Measurements from ENCODE around the gene RYR3.
A peak's percentile ranks its signal among the peaks of the same experiment; 100 is the strongest.

The RYR3 gene

DNA sequence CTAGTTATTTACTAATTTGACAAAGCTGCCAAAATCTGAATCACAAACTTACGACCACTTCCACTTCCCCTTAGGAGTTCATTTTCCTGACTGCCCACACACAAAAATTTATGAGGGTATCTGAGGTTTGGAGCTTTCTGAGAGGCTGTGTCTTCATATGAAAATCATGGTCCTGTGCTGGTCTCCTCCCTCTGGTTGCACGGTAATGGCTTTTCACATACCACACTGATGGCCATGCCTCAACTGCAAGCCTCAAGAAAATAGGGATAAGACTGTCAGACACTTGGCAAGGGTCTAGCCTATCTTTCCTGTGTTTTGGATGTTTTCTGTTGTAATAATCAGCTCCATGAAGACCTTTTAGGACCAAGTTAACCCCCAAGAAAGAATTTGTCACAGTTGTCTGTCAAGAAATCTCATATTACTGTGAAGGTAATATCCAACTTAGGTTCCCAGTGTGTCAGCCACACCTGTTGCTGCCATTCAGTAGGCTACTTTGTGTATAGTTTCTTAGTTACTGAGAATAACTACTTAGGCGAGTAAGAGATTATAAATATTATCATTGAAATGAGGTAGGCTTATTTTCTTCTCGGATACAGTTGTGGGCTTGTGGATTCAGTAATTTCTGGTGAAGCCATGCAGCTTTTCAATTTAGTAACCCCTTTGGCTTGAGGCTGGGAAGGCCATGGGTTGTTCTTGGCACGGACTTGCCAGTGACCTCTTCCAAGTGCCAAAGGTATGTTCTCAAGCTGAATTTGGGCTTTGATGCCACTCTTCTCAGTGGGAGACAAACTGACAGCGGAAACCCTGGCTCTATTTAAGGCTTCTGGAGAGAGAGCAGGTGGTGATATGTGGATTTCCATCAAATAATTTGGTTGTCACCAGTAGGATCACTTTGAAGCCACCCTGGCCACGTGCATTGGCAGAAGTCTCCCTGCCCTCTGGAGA is 101.1 kb downstream of the RYR3 start:
- no peaks in the 10 kb centered on the region for H4K20me1 ChIP-seq
- no peak overlapping the region for H3K4me3 ChIP-seq
- H3K27me3 ChIP-seq: no peaks in the 10 kb centered on the region
- no peak overlapping the region for H3K27ac ChIP-seq
- no peak overlapping the region for H3K4me2 ChIP-seq
- no peak overlapping the region for H3K9ac ChIP-seq
- H3K4me1 ChIP-seq: peaks cover 0 to 6% (median 0%) of the 10 kb centered on the region in 10 experiments; a peak in 4 of 20 replicates
- TF ChIP-seq Cebpa-rat (IDR thresholded peaks at IDR 0.05): no peak
- peaks cover 0 to 13% (median 9%) of the 10 kb centered on the region in 11 experiments; a peak in 12 of 22 replicates for H3K9me3 ChIP-seq (replicated peaks in 1 of 11)
- no peaks in the 10 kb centered on the region for H3K36me3 ChIP-seq

- Histone ChIP-seq H3K4me3 (no peak overlapping the region), H3K9me3 (replicated peaks in 1 of 11) (peaks cover 0 to 10% (median 0%) of the 10 kb centered on the region in 11 experiments; a peak in 4 of 22 replicates), H4K20me1 (no peaks in the 10 kb centered on the region), H3K4me2 (no peak overlapping the region), H3K27ac (no peak overlapping the region), H3K4me1 (no peaks in the 10 kb centered on the region), H3K9ac (no peak overlapping the region), H3K36me3 (no peaks in the 10 kb centered on the region), H3K27me3 (no peaks in the 10 kb centered on the region)
- no peak for TF ChIP-seq Cebpa-rat (IDR thresholded peaks at IDR 0.05)
Observed at GRCh38 chr15:33419701-33420100, 108.9 kb downstream of the RYR3 start.

DNA sequence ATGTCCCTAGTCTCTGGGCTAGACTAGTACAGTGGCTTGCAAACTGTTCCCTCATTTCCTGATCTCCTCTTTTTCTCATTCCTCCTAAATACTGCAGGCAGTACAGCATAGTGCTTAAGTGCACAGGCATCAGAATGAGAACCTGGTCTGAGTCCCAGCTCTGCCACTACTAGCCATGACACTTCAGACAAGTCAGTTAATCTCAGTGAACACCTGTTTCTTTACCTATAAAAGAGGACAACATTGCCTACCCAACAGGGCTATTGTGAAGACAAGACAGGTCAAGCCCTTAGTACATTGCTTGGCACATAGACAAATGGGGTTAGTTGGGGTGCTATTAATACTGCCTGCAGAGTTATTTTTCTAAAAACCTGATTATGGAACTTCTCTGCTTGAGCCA is 113.3 kb downstream of the RYR3 start:
- Histone ChIP-seq H3K36me3 (no peaks in the 10 kb centered on the region), H3K27me3 (no peaks in the 10 kb centered on the region), H4K20me1 (no peaks in the 10 kb centered on the region), H3K27ac (no peak overlapping the region), H3K9me3 (replicated peaks in 1 of 11) (peaks cover 0 to 6% (median 0%) of the 10 kb centered on the region in 11 experiments; a peak in 2 of 22 replicates), H3K4me2 (no peak overlapping the region), H3K4me1 (no peaks in the 10 kb centered on the region), H3K4me3 (no peak overlapping the region), H3K9ac (no peak overlapping the region)
- TF ChIP-seq Cebpa-rat (IDR thresholded peaks at IDR 0.05): no peak

DNA sequence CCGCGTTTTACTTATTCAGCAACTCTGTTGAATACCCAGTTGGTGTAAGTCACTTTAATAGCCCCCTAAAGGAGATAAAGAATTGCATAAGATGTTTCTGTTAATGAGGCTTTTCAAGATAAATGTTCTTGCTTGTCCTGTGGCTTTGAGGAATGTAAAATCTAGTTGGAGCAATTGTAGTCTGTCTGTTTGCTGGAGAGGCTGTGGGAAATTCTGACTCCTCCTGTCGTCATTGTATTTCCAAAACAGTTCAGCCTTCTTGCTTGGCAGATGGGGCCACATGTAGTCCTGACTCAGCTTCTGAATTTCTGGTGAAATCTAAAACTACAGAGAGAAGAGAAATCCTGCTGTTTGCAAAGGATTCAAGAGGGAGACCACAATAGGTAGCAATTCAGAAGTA is 114.4 kb downstream of the RYR3 start:
- Histone ChIP-seq H3K27ac (no peak overlapping the region), H3K4me2 (no peak overlapping the region), H4K20me1 (no peaks in the 10 kb centered on the region)

GRCh38 chr15:33430577-33430976 is 119.8 kb downstream of the RYR3 start:
- Histone ChIP-seq H3K4me3 (no peak overlapping the region), H3K36me3 (no peaks in the 10 kb centered on the region), H3K9ac (no peak overlapping the region), H4K20me1 (no peaks in the 10 kb centered on the region), H3K27ac (no peak overlapping the region), H3K9me3 (replicated peaks in 1 of 11) (peaks cover 0 to 7% (median 0%) of the 10 kb centered on the region in 11 experiments; a peak in 6 of 22 replicates), H3K27me3 (no peaks in the 10 kb centered on the region), H3K4me1 (no peaks in the 10 kb centered on the region), H3K4me2 (no peak overlapping the region)
- TF ChIP-seq Cebpa-rat (IDR thresholded peaks at IDR 0.05): no peak

More for the DNA sequence above, 114.4 kb downstream of the RYR3 start:
- Histone ChIP-seq H3K9ac (no peak overlapping the region), H3K36me3 (no peaks in the 10 kb centered on the region), H3K9me3 (replicated peaks in 1 of 11) (peaks cover 0 to 6% (median 0%) of the 10 kb centered on the region in 11 experiments; a peak in 2 of 22 replicates), H3K4me1 (no peaks in the 10 kb centered on the region), H3K27me3 (no peaks in the 10 kb centered on the region), H3K4me3 (no peak overlapping the region)
- TF ChIP-seq Cebpa-rat (IDR thresholded peaks at IDR 0.05): no peak

DNA sequence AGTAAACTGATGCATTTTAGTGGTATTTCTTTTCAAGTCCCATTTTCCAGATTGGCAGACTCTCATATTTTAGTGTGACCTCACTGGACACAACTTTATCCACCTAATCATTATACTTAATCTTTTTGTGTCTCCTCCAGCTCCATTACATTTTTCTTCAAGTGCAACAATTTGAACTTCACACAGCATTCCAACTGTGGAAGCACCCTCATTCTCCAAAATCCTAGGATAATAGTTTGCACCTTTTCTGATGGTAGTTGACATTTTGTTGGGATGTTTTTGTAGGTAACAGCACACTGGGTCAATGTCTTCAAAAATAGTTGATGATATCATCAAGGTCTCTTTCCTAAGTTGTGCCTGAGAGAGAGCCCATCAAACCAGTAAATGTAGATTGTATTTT is 123.1 kb downstream of the RYR3 start:
- no peaks in the 10 kb centered on the region for H3K27me3 ChIP-seq
- H3K4me3 ChIP-seq: no peak overlapping the region
- H3K9me3 ChIP-seq (replicated peaks in 1 of 11): peaks cover 0 to 7% (median 0%) of the 10 kb centered on the region in 11 experiments; a peak in 4 of 22 replicates
- H3K27ac ChIP-seq: no peak overlapping the region
- no peaks in the 10 kb centered on the region for H3K4me1 ChIP-seq
- no peak for TF ChIP-seq Cebpa-rat (IDR thresholded peaks at IDR 0.05)
- H4K20me1 ChIP-seq: no peaks in the 10 kb centered on the region
- H3K36me3 ChIP-seq: no peaks in the 10 kb centered on the region
- no peak overlapping the region for H3K4me2 ChIP-seq
- no peak overlapping the region for H3K9ac ChIP-seq

GRCh38 chr15:33438396-33438795 is 127.6 kb downstream of the RYR3 start:
- Histone ChIP-seq H3K4me3 (no peak overlapping the region), H4K20me1 (no peaks in the 10 kb centered on the region), H3K27me3 (no peaks in the 10 kb centered on the region), H3K27ac (no peak overlapping the region), H3K36me3 (no peaks in the 10 kb centered on the region), H3K9ac (no peak overlapping the region), H3K4me1 (no peaks in the 10 kb centered on the region; a peak in 1 of 20 replicates), H3K9me3 (replicated peaks in 1 of 11) (peaks cover 0 to 7% (median 0%) of the 10 kb centered on the region in 11 experiments; a peak in 4 of 22 replicates), H3K4me2 (no peak overlapping the region)
- no peak for TF ChIP-seq Cebpa-rat (IDR thresholded peaks at IDR 0.05)

DNA sequence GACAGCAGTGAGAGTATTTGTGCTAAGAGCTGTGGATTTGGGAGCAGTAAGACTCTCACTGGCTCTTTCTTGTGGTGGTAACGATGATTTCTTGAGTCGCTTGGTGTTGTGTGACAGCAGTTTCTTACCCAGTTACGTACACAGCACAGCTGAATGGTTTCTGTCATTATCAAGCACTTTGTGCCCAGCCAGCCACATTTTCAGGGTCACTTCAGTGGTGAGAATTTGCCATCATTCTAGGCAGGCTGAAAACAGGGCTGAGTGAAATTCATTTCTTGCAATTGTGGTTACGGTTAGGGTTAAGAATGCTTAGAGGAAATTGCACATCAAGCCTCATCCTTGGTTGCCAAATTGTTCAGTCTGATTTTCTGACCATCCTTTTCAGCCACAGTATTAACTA is 130.1 kb downstream of the RYR3 start:
- no peaks in the 10 kb centered on the region for H3K27me3 ChIP-seq
- H3K4me2 ChIP-seq: peak overlapping the region in 2 of 11 experiments; percentile 4 to 25; a peak in 2 of 22 replicates
- H3K4me1 ChIP-seq: no peaks in the 10 kb centered on the region; a peak in 1 of 20 replicates
- H3K36me3 ChIP-seq: no peaks in the 10 kb centered on the region
- H3K4me3 ChIP-seq: no peak overlapping the region
- TF ChIP-seq Cebpa-rat (IDR thresholded peaks at IDR 0.05): no peak
- H3K27ac ChIP-seq: no peak overlapping the region
- no peak overlapping the region for H3K9ac ChIP-seq
- peaks cover 0 to 1% (median 0%) of the 10 kb centered on the region in 11 experiments; a peak in 2 of 22 replicates for H3K9me3 ChIP-seq (replicated peaks in 1 of 11)
- no peaks in the 10 kb centered on the region for H4K20me1 ChIP-seq

- TF ChIP-seq Cebpa-rat (IDR thresholded peaks at IDR 0.05): no peak
- Histone ChIP-seq H3K4me2 (no peak overlapping the region), H3K4me1 (no peaks in the 10 kb centered on the region; a peak in 1 of 20 replicates), H3K9ac (no peak overlapping the region), H4K20me1 (no peaks in the 10 kb centered on the region), H3K27ac (no peak overlapping the region), H3K36me3 (no peaks in the 10 kb centered on the region), H3K9me3 (replicated peaks in 1 of 11) (no peaks in the 10 kb centered on the region), H3K4me3 (no peak overlapping the region), H3K27me3 (no peaks in the 10 kb centered on the region)
Observed at GRCh38 chr15:33442449-33442848, 131.7 kb downstream of the RYR3 start.
